Prostate gland (tissue), 2 donors: ENCODE measurements around the gene BANK1.

Source experiments
- POLR2A ChIP-seq: fragments of 450-650 bp; IDR thresholded peaks from one replicate; pipeline ENCODE4 v1.6.1; 2016; ENCODE audit warnings: antibody characterized with exemption, mild to moderate bottlenecking
- TF ChIP-seq, protein P1 (sequence below), 4 experiments: fragments of 200-600 bp in 2 of 4; fragments of 450-650 bp in 2 of 4; sonication (generic) in 2 of 4; IDR thresholded peaks; 1 replicate in 3 of 4; 2 replicates in 1 of 4; pipeline ENCODE4 v1.5.1; 2016 to 2019; ENCODE audit warnings: antibody characterized with exemption in 4 of 4, mild to moderate bottlenecking in 2 of 4, moderate library complexity in 2 of 4

- no peak for TF ChIP-seq POLR2A
- TF ChIP-seq, protein P1, sequence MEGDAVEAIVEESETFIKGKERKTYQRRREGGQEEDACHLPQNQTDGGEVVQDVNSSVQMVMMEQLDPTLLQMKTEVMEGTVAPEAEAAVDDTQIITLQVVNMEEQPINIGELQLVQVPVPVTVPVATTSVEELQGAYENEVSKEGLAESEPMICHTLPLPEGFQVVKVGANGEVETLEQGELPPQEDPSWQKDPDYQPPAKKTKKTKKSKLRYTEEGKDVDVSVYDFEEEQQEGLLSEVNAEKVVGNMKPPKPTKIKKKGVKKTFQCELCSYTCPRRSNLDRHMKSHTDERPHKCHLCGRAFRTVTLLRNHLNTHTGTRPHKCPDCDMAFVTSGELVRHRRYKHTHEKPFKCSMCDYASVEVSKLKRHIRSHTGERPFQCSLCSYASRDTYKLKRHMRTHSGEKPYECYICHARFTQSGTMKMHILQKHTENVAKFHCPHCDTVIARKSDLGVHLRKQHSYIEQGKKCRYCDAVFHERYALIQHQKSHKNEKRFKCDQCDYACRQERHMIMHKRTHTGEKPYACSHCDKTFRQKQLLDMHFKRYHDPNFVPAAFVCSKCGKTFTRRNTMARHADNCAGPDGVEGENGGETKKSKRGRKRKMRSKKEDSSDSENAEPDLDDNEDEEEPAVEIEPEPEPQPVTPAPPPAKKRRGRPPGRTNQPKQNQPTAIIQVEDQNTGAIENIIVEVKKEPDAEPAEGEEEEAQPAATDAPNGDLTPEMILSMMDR (IDR thresholded peaks at IDR 0.05), result no peak
These were observed 5.6 kb upstream of the BANK1 start for GRCh38 chr4:101784957-101785356.
